Fibroblast of skin of left quadriceps (primary cell): ENCODE results near the gene CFAP97.
"Not testable (repeated sequence)": the region's sequence is repeated elsewhere in the genome, so short reads cannot be mapped to it uniquely, and the experiment has no call there.

Experiments
- DNase-seq, 2 experiments: peaks; one replicate each; pipeline ENCODE4 v3.0.0-alpha.2; 2013; ENCODE audit warnings: low read depth in 2 of 2

The CFAP97 gene

GRCh38 chr4:185141777-185142176, 62.0 kb downstream of the CFAP97 start:
- DNase-seq, result no peak

DNA sequence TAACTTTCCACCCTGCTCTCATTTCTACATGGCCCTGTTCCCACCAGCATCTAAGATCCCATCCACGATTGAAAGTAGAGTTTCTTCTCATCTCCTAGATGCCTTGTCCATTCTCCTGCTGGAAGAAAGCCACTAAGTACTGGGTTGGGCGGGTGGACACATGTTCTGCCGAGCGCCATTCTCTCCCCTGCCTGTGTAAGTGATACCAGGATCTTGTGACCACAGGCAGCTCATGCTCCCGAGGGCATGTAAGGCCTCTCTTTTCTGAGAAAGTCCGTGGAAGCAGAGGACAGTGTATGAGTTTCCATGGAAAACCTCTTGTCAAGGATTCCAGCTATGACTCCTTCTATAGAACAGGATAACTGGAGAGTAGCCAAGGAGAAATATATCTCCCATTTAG, 64.1 kb downstream of the CFAP97 start:
- no peak for DNase-seq

DNA sequence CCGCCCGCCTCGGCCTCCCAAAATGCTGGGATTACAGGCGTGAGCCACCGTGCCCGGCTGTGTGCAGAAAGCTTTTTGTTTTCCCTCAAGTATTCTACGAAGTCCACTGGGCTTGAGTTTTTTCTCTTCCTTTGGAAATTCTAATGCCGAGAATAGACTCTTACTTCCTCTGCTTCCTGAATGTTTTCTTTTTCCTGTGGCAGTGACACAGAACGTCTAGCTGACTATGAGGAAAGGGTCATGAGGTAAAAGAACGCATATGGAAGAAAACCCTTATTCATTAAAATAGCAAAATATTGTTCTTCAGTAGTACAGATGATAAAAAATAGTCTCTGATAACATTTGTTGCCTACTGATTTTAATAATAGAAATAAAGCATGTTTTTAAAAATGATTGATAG, 65.6 kb downstream of the CFAP97 start:
- no peak for DNase-seq

DNA sequence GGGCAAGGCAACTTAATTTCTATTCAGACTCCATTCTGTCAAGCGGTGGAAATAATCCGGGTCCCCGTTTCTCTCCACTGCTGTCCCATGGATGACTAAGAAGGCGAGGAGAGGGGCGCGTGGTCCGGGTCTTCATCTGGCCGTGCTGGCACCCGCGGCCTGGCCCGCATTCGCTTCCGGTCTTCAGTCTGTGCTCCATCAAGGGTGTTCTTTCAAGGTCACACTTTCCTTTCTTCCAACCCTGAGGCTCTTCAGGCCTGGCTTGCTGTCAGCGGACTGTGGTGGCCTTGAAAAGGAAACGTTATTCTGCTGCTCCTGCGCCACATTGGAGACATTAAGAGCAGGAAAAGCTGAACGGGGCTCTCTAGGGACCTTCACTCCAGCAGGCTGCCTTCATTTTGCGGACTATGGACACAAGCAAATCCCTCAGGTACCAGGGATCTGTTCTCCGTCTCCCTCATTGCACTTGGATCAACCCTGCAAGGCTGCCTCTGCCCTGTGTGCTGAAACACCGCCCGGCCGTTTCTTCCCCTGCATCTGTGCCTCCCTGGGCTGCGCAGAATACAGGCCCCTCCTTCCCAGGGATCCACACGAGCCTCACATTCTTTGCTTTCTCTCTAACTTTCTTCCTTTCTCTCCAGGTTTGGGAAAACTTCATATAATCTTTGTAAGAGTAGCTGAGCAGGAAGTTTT, 66.4 kb downstream of the CFAP97 start:
- no peak for DNase-seq

- DNase-seq, result no peak
Measured at GRCh38 chr4:185134307-185134869, 69.4 kb downstream of the CFAP97 start.

GRCh38 chr4:185128272-185129119, 75.3 kb downstream of the CFAP97 start:
- DNase-seq, result no peak

- DNase-seq, result no peak
Measured at GRCh38 chr4:185127021-185127925, 76.5 kb downstream of the CFAP97 start.

GRCh38 chr4:185124006-185124405, 79.8 kb downstream of the CFAP97 start:
- DNase-seq, result no peak

DNA sequence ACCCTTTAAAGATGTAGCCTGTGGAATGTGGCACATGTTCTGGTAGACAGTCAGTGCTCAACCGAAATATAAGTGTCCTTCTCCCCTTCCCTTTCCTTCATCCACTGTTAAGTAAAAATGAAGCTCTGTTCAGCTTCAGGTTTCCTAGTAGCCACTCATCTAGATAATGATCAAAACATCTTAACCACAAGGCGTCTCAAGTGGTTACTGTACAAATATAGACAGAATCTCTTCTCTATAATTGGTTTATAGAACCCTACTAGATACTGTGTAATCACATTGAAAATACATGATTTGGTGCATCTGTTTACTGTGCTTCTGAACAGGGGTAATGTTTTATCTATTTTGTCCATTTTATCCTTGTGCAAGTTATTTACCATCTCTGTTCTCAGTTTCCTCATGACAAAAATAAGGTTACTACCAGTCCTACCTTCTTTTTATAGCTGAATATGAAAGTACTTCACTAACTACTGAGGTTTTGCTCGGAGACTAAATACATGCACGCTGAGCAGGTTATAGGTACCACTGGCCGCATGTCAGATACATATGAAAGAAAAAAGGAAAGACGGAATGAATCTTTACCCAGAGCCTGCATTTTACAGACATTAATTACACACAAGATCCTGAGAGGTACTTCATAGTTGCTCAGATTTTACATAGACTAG, 81.0 kb downstream of the CFAP97 start:
- no peak for DNase-seq

DNA sequence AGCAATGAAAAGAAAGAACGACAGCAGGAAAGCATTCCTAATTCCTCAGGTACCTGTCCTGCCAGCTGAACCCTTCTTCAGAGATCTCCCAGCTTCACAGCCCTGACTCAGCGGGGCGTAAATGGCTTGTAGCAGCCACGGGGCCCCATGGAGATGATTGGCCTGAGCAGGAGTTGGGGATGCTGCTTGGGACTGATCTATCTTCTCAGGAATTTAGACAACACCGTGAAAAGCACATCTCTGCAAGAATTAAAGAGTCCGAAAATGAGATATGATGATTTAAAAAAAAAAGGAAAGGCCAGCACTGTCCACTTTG, 83.2 kb downstream of the CFAP97 start:
- DNase-seq, result no peak

DNA sequence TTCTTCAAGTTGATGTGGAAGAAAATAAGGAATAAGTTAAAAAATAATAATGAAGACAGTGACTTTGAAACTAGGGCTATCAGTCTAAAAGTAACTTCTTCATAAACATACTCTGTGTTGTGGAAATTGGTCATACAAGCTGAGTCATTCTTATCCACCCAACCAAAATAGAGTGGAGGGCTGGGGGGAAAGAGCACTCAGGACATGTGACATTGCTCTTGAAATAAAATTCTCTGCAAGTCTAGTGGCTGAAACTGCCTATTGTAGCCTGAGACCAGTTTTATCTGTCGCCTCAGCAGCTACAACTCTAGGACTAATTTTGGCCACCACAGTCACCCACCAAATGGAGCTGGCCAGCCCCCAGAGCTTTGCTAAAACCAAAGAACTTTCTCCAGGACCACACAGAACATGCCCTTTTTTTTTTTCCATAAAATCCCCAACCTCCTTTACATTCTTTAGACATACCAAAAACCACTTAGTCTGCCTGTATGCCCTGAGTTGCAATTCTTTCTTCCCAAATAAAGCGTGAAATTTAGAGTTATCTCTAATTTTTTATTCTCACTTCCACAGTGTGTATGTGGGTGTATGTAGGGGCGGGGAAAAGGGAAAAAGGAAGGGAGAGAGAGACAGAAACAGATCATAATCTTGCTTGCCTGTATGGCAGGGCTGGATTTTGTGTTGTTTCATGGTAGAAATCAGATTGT, 83.7 kb downstream of the CFAP97 start:
- no peak for DNase-seq

- DNase-seq, result not testable (repeated sequence)
Measured at GRCh38 chr4:185119467-185119866, 84.3 kb downstream of the CFAP97 start.

DNA sequence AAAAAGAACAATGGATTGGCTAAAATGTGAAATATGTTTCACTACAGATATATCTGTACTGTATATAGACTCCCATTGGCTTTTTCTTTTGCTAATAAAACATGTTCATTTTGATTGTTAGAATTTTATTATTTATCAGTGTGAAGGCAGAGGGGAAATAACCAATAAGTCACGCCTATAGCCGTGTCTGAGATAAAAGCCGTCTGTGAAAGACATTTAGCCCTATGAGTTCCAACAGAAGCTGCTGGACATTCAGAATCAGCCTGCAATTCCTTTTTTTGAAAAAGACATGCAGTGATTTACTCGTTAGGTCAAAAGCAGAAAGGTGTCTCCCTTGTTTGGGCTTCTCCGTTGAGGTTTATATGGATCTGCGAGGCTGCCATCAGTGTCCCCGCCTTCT, 84.9 kb downstream of the CFAP97 start:
- DNase-seq, result no peak

- no peak for DNase-seq
Measured at GRCh38 chr4:185117300-185117934, 86.4 kb downstream of the CFAP97 start.

DNA sequence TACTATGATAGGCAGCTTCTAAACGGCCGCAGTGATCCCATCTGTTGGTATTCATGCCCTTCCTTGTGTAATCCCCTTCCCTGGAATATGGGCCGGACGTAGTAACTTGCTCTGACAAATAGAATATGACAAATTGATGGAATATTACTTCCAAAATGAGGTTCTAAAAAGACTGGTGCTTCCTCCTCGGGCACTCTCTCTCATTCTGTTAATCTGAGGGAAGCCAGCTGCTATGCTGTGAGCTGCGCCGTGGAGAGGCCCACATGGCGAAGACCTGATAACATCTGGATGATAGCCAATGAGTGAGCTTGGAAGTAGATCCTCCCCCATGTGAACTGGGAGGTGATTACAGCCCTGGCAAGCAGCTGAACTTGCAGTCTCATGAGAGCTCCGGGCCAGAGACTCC, 88.0 kb downstream of the CFAP97 start:
- DNase-seq, result peak; percentile 26 to 32

GRCh38 chr4:185113340-185113739, 90.5 kb downstream of the CFAP97 start:
- no peak for DNase-seq

DNA sequence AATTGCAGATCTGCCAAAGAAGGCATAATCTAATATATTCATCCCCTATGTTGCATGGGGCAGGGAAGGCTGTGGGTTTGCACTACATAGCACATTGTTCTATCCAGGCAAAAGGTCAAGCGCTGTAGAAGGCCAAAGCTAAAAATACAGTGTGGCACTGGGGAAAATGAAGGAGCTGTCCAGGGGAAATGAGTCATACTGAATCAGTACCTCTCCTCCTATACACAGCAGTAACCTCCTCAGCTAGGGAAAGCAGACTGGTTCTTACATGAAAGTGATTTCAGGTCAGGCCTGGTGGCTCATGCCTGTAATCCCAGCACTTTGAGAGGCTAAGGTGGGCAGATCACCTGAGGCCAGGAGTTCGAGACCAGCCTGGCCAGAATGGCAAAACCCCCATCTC, 91.7 kb downstream of the CFAP97 start:
- peak; percentile 60 to 63 for DNase-seq

DNA sequence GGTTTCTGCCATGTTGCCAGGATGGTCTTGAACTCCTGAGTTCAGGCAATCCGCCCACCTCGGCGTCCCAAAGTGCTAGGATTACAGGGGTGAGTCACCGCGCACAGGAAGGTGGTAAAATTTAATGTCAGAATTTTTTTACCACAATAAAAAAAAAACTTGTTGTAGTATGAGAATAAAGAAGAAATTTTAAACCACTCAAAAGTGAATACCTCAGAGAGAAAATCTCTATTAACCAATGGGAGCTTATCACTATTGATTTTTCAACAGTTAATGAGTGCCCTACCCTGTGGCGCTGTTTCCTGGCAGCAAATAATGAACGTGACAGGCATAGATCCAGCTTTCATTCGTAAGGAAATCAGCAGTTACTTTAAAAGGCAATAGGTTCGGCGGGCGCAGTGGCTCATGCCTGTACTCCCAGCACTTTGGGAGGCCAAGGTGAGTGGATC, 93.4 kb downstream of the CFAP97 start:
- DNase-seq, result no peak

DNA sequence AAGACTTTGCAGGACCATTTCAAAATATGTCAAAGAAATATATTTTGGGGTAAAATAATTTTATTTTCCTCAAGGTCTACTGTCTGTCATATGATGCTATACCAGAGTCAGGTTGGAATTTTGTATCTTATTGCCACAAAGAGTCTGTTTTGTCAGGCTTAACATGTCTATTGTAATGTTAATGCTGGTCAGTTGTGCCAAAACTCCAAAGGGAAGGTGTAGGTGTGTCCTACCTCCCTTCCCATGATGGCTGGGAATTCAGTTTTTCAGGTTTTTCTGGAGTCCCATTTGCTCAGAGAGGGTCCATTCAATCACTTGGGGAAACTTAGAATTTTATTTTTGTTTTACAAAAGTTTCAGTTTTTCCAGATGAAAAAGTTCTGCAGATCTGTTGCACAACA, 94.1 kb downstream of the CFAP97 start:
- no peak for DNase-seq
